Sigmoid colon (tissue), 7 donors: ENCODE measurements around the gene MAST4. TPM values are rescaled to one million over a fixed set of nuclear protein-coding genes. Genes with fewer than 3 reads are reported as not detected.

ENCODE experiments used
- DNase-seq: peaks from one replicate; pipeline ENCODE4 v3.0.0-alpha.2; 2019
- H3K27ac ChIP-seq, 4 donors: fragments of 200-600 bp; sonication (generic); one replicate each; pipeline ENCODE4 v1.5.1; 2016 to 2019; ENCODE audit warnings: mild to moderate bottlenecking in 1 of 4
- H3K27me3 ChIP-seq, 3 donors: fragments of 200-600 bp; sonication (generic); one replicate each; pipeline ENCODE4 v1.5.1; 2019; ENCODE audit warnings: mild to moderate bottlenecking in 1 of 3
- H3K36me3 ChIP-seq, 4 donors: fragments of 200-600 bp; sonication (generic); one replicate each; pipeline ENCODE4 v1.5.1; 2016 to 2019
- H3K4me1 ChIP-seq, 4 donors: fragments of 200-600 bp; sonication (generic); one replicate each; pipeline ENCODE4 v1.5.1; 2017 to 2019
- H3K4me3 ChIP-seq, 4 donors: fragments of 200-600 bp; sonication (generic); one replicate each; pipeline ENCODE4 v1.5.1; 2017 to 2019; ENCODE audit warnings: mild to moderate bottlenecking in 2 of 4, moderate library complexity in 1 of 4
- H3K9me3 ChIP-seq, 4 donors: fragments of 200-600 bp in 3 of 4; sonication (generic) in 3 of 4; one replicate each; pipeline versions ENCODE4 v1.5.1 to v1.6.1; 2013 to 2019
- CTCF ChIP-seq, 4 experiments: fragments of 450-650 bp in 3 of 4; fragments of 200-600 bp in 1 of 4; IDR thresholded peaks; one replicate each; pipeline ENCODE4 v1.5.1; 2016 to 2019; ENCODE audit warnings: antibody characterized with exemption in 4 of 4, mild to moderate bottlenecking in 3 of 4, moderate library complexity in 2 of 4
- EP300 ChIP-seq, 4 donors: sonication (generic); formaldehyde crosslinking; IDR thresholded peaks; one replicate each; pipeline ENCODE4 v1.6.1; 2017; ENCODE audit warnings: antibody characterized with exemption in 4 of 4
- POLR2A ChIP-seq, 2 donors: fragments of 450-650 bp; IDR thresholded peaks; one replicate each; pipeline ENCODE4 v1.6.1; 2016; ENCODE audit warnings: antibody characterized with exemption in 2 of 2, mild to moderate bottlenecking in 2 of 2, moderate library complexity in 2 of 2
- POLR2AphosphoS5 ChIP-seq, 4 donors: sonication (generic); formaldehyde crosslinking; IDR thresholded peaks; one replicate each; pipeline ENCODE4 v1.6.1; 2017; ENCODE audit warnings: antibody characterized with exemption in 4 of 4
- WGBS, 2 donors: extraction: QIAGEN DNeasy Blood & Tissue Kit; methylation state at CpG; one replicate each; pipeline ENCODE4 v1.1.7; 2013; 5-methylcytosine and 5-hydroxymethylcytosine counted together
- intact Hi-C: fragments of 100-400 bp; cut with DNase I; formaldehyde crosslinking; loops from one replicate; pipeline ENCODE4 v1.15.1; 2023
- polyA plus RNA-seq, 3 donors: library from polyadenylated mRNA; stranded (reverse); fragments of 200-250 nt; gene quantifications; one replicate each; pipeline ENCODE4 v1.2.3, GENCODE V29; 2013
- total RNA-seq, 4 donors: library from RNA; depleted of rRNA; stranded (reverse); fragments of >200 nt; gene quantifications; one replicate each; pipeline ENCODE4 v1.1.0, GENCODE V29; 2016
- donor health status: healthy with polysubstance abuse.
- donor health status: Bipolar disorder and iron deficiency.
- donor health status: healthy.

The MAST4 gene
- total and polyA plus RNA-seq, 7 donors = 1.6 to 30.7 (median 15.7) TPM

- intact Hi-C loops = loop anchor here (2.0 kb wide), 1 partner anchor 14 kb away; no protein-coding TSS in a partner anchor
- Histone ChIP-seq H3K36me3 (no peaks in the 10 kb centered on the region), H3K4me1 (no peaks in the 10 kb centered on the region), H3K27ac (no peak overlapping the region), H3K27me3 (no peaks in the 10 kb centered on the region), H3K4me3 (no peak overlapping the region), H3K9me3 (no peaks in the 10 kb centered on the region)
- no peak for DNase-seq
- WGBS, 2 donors = 88 to 94% methylated on average over 3 of the region's 3 CpGs
- TF ChIP-seq EP300 (IDR thresholded peaks at IDR 0.05) = no peak
- TF ChIP-seq POLR2AphosphoS5 (IDR thresholded peaks at IDR 0.05) = no peak
- TF ChIP-seq CTCF (IDR thresholded peaks at IDR 0.05) = no peak
- TF ChIP-seq POLR2A (IDR thresholded peaks at IDR 0.05) = no peak
Measured at GRCh38 chr5:67073045-67073680, 477.0 kb downstream of the MAST4 start.

GRCh38 chr5:67077296-67077695, 481.1 kb downstream of the MAST4 start:
- 97% methylated on average over 4 of the region's 4 CpGs for WGBS, 2 donors

GRCh38 chr5:67081261-67081660, 485.1 kb downstream of the MAST4 start:
- H3K4me1 ChIP-seq = no peaks in the 10 kb centered on the region
- WGBS, 2 donors = 65 to 71% methylated on average over 2 of the region's 2 CpGs
- no peak for TF ChIP-seq POLR2AphosphoS5 (IDR thresholded peaks at IDR 0.05)
- TF ChIP-seq CTCF (IDR thresholded peaks at IDR 0.05) = no peak
- TF ChIP-seq POLR2A (IDR thresholded peaks at IDR 0.05) = no peak
- TF ChIP-seq EP300 (IDR thresholded peaks at IDR 0.05) = no peak
- no peak overlapping the region for H3K4me3 ChIP-seq
- H3K9me3 ChIP-seq = no peaks in the 10 kb centered on the region
- no peaks in the 10 kb centered on the region for H3K36me3 ChIP-seq
- no peaks in the 10 kb centered on the region for H3K27me3 ChIP-seq
- H3K27ac ChIP-seq = no peak overlapping the region
- intact Hi-C loops = no loop called here
- no peak for DNase-seq

More at GRCh38 chr5:67077296-67077695, 481.1 kb downstream of the MAST4 start:
- TF ChIP-seq POLR2A (IDR thresholded peaks at IDR 0.05) = no peak
- no peak for TF ChIP-seq CTCF (IDR thresholded peaks at IDR 0.05)
- no peak for TF ChIP-seq EP300 (IDR thresholded peaks at IDR 0.05)
- no peak for TF ChIP-seq POLR2AphosphoS5 (IDR thresholded peaks at IDR 0.05)
- intact Hi-C loops = no loop called here
- DNase-seq = no peak
- Histone ChIP-seq H3K27me3 (no peaks in the 10 kb centered on the region), H3K4me3 (no peak overlapping the region), H3K4me1 (no peaks in the 10 kb centered on the region), H3K9me3 (no peaks in the 10 kb centered on the region), H3K36me3 (no peaks in the 10 kb centered on the region), H3K27ac (no peak overlapping the region)

- no peaks in the 10 kb centered on the region for H3K4me1 ChIP-seq
- H3K27me3 ChIP-seq = no peaks in the 10 kb centered on the region
- no peak overlapping the region for H3K4me3 ChIP-seq
- no peaks in the 10 kb centered on the region for H3K9me3 ChIP-seq
- 60 to 67% methylated on average over 1 of the region's 1 CpG for WGBS, 2 donors
- H3K36me3 ChIP-seq = no peaks in the 10 kb centered on the region
- no peak for TF ChIP-seq EP300 (IDR thresholded peaks at IDR 0.05)
- TF ChIP-seq CTCF (IDR thresholded peaks at IDR 0.05) = no peak
- TF ChIP-seq POLR2AphosphoS5 (IDR thresholded peaks at IDR 0.05) = no peak
- no peak for DNase-seq
- intact Hi-C loops = no loop called here
- H3K27ac ChIP-seq = no peak overlapping the region
Measured at GRCh38 chr5:67082941-67083340, 486.7 kb downstream of the MAST4 start.

- Histone ChIP-seq H3K27ac (no peak overlapping the region), H3K4me3 (no peak overlapping the region), H3K36me3 (no peaks in the 10 kb centered on the region), H3K4me1 (peaks cover 0 to 17% (median 12%) of the 10 kb centered on the region in 4 donors), H3K9me3 (no peaks in the 10 kb centered on the region), H3K27me3 (no peaks in the 10 kb centered on the region)
- intact Hi-C loops = no loop called here
- 41 to 71% methylated on average over 4 of the region's 4 CpGs for WGBS, 2 donors
- TF ChIP-seq POLR2AphosphoS5 (IDR thresholded peaks at IDR 0.05) = no peak
- no peak for TF ChIP-seq POLR2A (IDR thresholded peaks at IDR 0.05)
- no peak for TF ChIP-seq CTCF (IDR thresholded peaks at IDR 0.05)
- TF ChIP-seq EP300 (IDR thresholded peaks at IDR 0.05) = no peak
- no peak for DNase-seq
Measured at GRCh38 chr5:67085616-67086015, 489.4 kb downstream of the MAST4 start.
